Endothelial cell (in vitro differentiated cells): ENCODE measurements around the gene ST7. TPM values are rescaled to one million over a fixed set of nuclear protein-coding genes. Genes with fewer than 3 reads are reported as not detected.
A peak's percentile ranks its signal among the peaks of the same experiment; 100 is the strongest.

Source experiments
- DNase-seq: peaks from one replicate; pipeline ENCODE4 v3.0.0; 2021; ENCODE audit warnings: low spot score
- H3K27ac Mint-ChIP-seq: one replicate; pipeline ENCODE4 v1.8.0; 2021; ENCODE audit warnings: mixed read lengths, inconsistent platforms; ENCODE audit not compliant: unreplicated experiment
- H3K27me3 Mint-ChIP-seq: one replicate; pipeline ENCODE4 v1.8.0; 2021; ENCODE audit warnings: mild to moderate bottlenecking, moderate library complexity, mixed read lengths, inconsistent platforms; ENCODE audit not compliant: unreplicated experiment
- H3K36me3 Mint-ChIP-seq: one replicate; pipeline ENCODE4 v1.8.0; 2021; ENCODE audit warnings: mild to moderate bottlenecking, low read depth, mixed read lengths, inconsistent platforms; ENCODE audit not compliant: unreplicated experiment
- H3K4me1 Mint-ChIP-seq: one replicate; pipeline ENCODE4 v1.8.0; 2021; ENCODE audit warnings: mild to moderate bottlenecking, mixed read lengths, inconsistent platforms; ENCODE audit not compliant: unreplicated experiment
- H3K4me3 Mint-ChIP-seq: one replicate; pipeline ENCODE4 v1.8.0; 2021; ENCODE audit warnings: mild to moderate bottlenecking, mixed read lengths, inconsistent platforms; ENCODE audit not compliant: unreplicated experiment
- H3K9me3 Mint-ChIP-seq: one replicate; pipeline ENCODE4 v1.8.0; 2021; ENCODE audit warnings: mixed read lengths, inconsistent platforms; ENCODE audit not compliant: unreplicated experiment
- CTCF ChIP-seq: fragments of 200-600 bp; sonication (generic); IDR thresholded peaks from one replicate; pipeline ENCODE4 v1.5.0; 2021; ENCODE audit warnings: antibody characterized with exemption; ENCODE audit not compliant: unreplicated experiment
- total RNA-seq: library from RNA; stranded (reverse); fragmentation: NEBNext Ultra II Directional; extraction: Animal tissue kit (Norgen Biotek cat#: 25700); gene quantifications from one replicate; pipeline ENCODE4 v1.2.1, GENCODE V29; 2021; ENCODE audit not compliant: unreplicated experiment

Gene ST7
- total RNA-seq, 1 donor from 2014 or later: 44.1 TPM

- Mint-ChIP-seq H3K4me3 (peak overlapping the region; percentile 14), H3K27ac (no peak overlapping the region), H3K27me3 (peaks cover 5% of the 10 kb centered on the region), H3K9me3 (no peaks in the 10 kb centered on the region), H3K4me1 (peaks cover 3% of the 10 kb centered on the region), H3K36me3 (peaks cover 32% of the 10 kb centered on the region)
- no peak for TF ChIP-seq CTCF
- DNase-seq: no peak
Observed at GRCh38 chr7:116991233-116991632, 37.9 kb downstream of the ST7 start.

GRCh38 chr7:116994611-116995010 lies 41.3 kb downstream of the ST7 start:
- no peak for DNase-seq
- Mint-ChIP-seq H3K4me3 (no peak overlapping the region), H3K27ac (no peak overlapping the region), H3K9me3 (no peaks in the 10 kb centered on the region), H3K36me3 (peaks cover 40% of the 10 kb centered on the region), H3K4me1 (no peaks in the 10 kb centered on the region), H3K27me3 (peaks cover 3% of the 10 kb centered on the region)
- no peak for TF ChIP-seq CTCF

GRCh38 chr7:116997972-116998371 lies 44.7 kb downstream of the ST7 start:
- no peaks in the 10 kb centered on the region for H3K4me1 Mint-ChIP-seq
- DNase-seq: no peak
- no peak for TF ChIP-seq CTCF
- peaks cover 11% of the 10 kb centered on the region for H3K36me3 Mint-ChIP-seq
- H3K27me3 Mint-ChIP-seq: no peaks in the 10 kb centered on the region
- H3K4me3 Mint-ChIP-seq: no peak overlapping the region
- no peak overlapping the region for H3K27ac Mint-ChIP-seq
- H3K9me3 Mint-ChIP-seq: no peaks in the 10 kb centered on the region

GRCh38 chr7:116998567-116999175 lies 45.4 kb downstream of the ST7 start:
- no peak for DNase-seq
- Mint-ChIP-seq H3K9me3 (no peaks in the 10 kb centered on the region), H3K27me3 (no peaks in the 10 kb centered on the region), H3K4me3 (no peak overlapping the region), H3K4me1 (no peaks in the 10 kb centered on the region), H3K36me3 (peaks cover 8% of the 10 kb centered on the region), H3K27ac (no peak overlapping the region)
- TF ChIP-seq CTCF: no peak

GRCh38 chr7:116999311-116999710 lies 46.0 kb downstream of the ST7 start:
- H3K4me1 Mint-ChIP-seq: no peaks in the 10 kb centered on the region
- no peaks in the 10 kb centered on the region for H3K9me3 Mint-ChIP-seq
- no peak overlapping the region for H3K4me3 Mint-ChIP-seq
- H3K27ac Mint-ChIP-seq: no peak overlapping the region
- no peak for DNase-seq
- no peak for TF ChIP-seq CTCF
- peaks cover 8% of the 10 kb centered on the region for H3K36me3 Mint-ChIP-seq
- H3K27me3 Mint-ChIP-seq: no peaks in the 10 kb centered on the region
